NT2/D1 (cell line): ENCODE results near the gene SLC5A4.

Experiments
- YY1 ChIP-seq: IDR thresholded peaks from 2 replicates; pipeline ENCODE4 v1.6.1; 2011; ENCODE audit not compliant: insufficient read length, insufficient read depth
- ZNF274 ChIP-seq: IDR thresholded peaks from 2 replicates; pipeline ENCODE4 v1.6.1; 2011; ENCODE audit warnings: mild to moderate bottlenecking, low read depth, low read length

DNA sequence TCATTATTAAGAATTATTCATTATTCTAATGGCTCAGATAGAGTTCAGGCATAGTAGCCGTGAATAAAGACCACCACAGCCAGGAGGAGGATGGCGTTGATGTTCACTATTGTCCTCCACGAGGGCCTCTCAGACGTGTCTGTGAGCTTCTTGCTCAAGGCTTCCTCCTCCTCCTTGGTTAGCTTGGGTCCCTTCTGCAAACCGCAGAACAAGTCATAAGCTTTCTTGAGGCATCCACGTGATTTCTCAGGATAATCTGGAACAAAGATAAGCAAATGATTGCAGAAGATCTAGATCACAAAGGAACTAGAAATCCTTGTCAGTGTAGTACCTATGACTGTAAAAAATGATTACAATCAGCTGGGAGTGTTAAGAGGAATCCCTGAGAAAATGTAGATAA, 36.7 kb downstream of the SLC5A4 start:
- no peak for TF ChIP-seq ZNF274
- TF ChIP-seq YY1: no peak
